Liver (tissue), 9 donors: ENCODE measurements around the gene HMX2. TPM values are rescaled to one million over a fixed set of nuclear protein-coding genes. Genes with fewer than 3 reads are reported as not detected.

Source experiments
- DNase-seq: peaks from one replicate; pipeline ENCODE4 v3.0.0-alpha.2; 2017; ENCODE audit warnings: low spot score
- H3K27ac ChIP-seq, 2 donors: one replicate each; pipeline ENCODE4 v1.7.0; 2013; ENCODE audit warnings: inconsistent platforms in 2 of 2, low read length in 2 of 2, control low read depth in 1 of 2, low read depth in 1 of 2, mild to moderate bottlenecking in 1 of 2
- H3K27me3 ChIP-seq, 4 donors: one replicate each; pipeline versions ENCODE4 v1.6.1 to v1.7.0; 2013; ENCODE audit warnings: low read length in 3 of 4, inconsistent platforms in 1 of 4, mild to moderate bottlenecking in 1 of 4, moderate library complexity in 1 of 4; ENCODE audit not compliant: control insufficient read depth in 4 of 4, insufficient read depth in 4 of 4
- H3K36me3 ChIP-seq, 4 donors: one replicate each; pipeline versions ENCODE4 v1.6.1 to v1.7.0; 2013; ENCODE audit warnings: low read length in 3 of 4, mild to moderate bottlenecking in 3 of 4, low read depth in 1 of 4, moderate library complexity in 1 of 4; ENCODE audit not compliant: control insufficient read depth in 4 of 4, insufficient read depth in 3 of 4
- H3K4me1 ChIP-seq, 4 donors: one replicate each; pipeline versions ENCODE4 v1.6.1 to v1.7.0; 2013; ENCODE audit warnings: low read length in 3 of 4, mild to moderate bottlenecking in 3 of 4, moderate library complexity in 1 of 4; ENCODE audit not compliant: control insufficient read depth in 4 of 4, insufficient read depth in 4 of 4
- H3K4me3 ChIP-seq, 3 donors: one replicate each; pipeline versions ENCODE4 v1.6.1 to v1.7.0; 2013; ENCODE audit warnings: low read length in 3 of 3, control low read depth in 1 of 3, low read depth in 1 of 3, mild to moderate bottlenecking in 1 of 3
- H3K9ac ChIP-seq, 2 donors: one replicate each; pipeline ENCODE4 v1.7.0; 2013; ENCODE audit warnings: low read length in 2 of 2, mild to moderate bottlenecking in 2 of 2, moderate library complexity in 2 of 2, control low read depth in 1 of 2, low read depth in 1 of 2
- H3K9me3 ChIP-seq, 4 donors: one replicate each; pipeline versions ENCODE4 v1.6.1 to v1.7.0; 2013; ENCODE audit warnings: low read length in 3 of 4; ENCODE audit not compliant: control insufficient read depth in 4 of 4
- GABPA ChIP-seq, 2 donors: IDR thresholded peaks in 1 of 2; conservative IDR thresholded peaks in 1 of 2; 2 replicates each; pipeline ENCODE4 v1.6.1; 2016; ENCODE audit warnings: antibody characterized with exemption in 2 of 2, mild to moderate bottlenecking in 1 of 2, moderate library complexity in 1 of 2
- HNF4G ChIP-seq: IDR thresholded peaks from 2 replicates; pipeline ENCODE4 v1.6.1; 2016; ENCODE audit warnings: antibody characterized with exemption
- MAX ChIP-seq: IDR thresholded peaks from 2 replicates; pipeline ENCODE4 v1.6.1; 2016; ENCODE audit warnings: antibody characterized with exemption
- NR2F2 ChIP-seq: IDR thresholded peaks from 2 replicates; pipeline ENCODE4 v1.6.1; 2016; ENCODE audit warnings: antibody characterized with exemption
- REST ChIP-seq: IDR thresholded peaks from 2 replicates; pipeline ENCODE4 v1.6.1; 2016; ENCODE audit warnings: antibody characterized with exemption, mild to moderate bottlenecking
- YY1 ChIP-seq: IDR thresholded peaks from 2 replicates; pipeline ENCODE4 v1.6.1; 2016; ENCODE audit warnings: antibody characterized with exemption, mild to moderate bottlenecking
- WGBS: extraction: QIAGEN DNeasy Blood & Tissue Kit; methylation state at CpG from one replicate; pipeline ENCODE4 v1.1.7; 2013; 5-methylcytosine and 5-hydroxymethylcytosine counted together
- polyA plus RNA-seq, 2 donors: library from polyadenylated mRNA; stranded (reverse) in 1 of 2; unstranded in 1 of 2; fragments of 200-250 nt in 1 of 2; fragments of >200 nt in 1 of 2; fragmentation: Nextera tagmentation in 1 of 2; extraction: Ambion mirVana in 1 of 2; gene quantifications; one replicate each; pipeline versions ENCODE4 v1.2.1 to v1.2.3, GENCODE V29; 2013 to 2015
- total RNA-seq, 2 donors: library from RNA; depleted of rRNA; stranded (reverse); fragments of >200 nt; gene quantifications; one replicate each; pipeline ENCODE4 v1.2.3, GENCODE V29; 2014
- donor health status: healthy.
- donor health status: healthy.
- donor health status: healthy.
- donor health status: healthy.
- donor health status: healthy.

Gene HMX2
- total and polyA plus RNA-seq, 4 donors: not detected

DNA sequence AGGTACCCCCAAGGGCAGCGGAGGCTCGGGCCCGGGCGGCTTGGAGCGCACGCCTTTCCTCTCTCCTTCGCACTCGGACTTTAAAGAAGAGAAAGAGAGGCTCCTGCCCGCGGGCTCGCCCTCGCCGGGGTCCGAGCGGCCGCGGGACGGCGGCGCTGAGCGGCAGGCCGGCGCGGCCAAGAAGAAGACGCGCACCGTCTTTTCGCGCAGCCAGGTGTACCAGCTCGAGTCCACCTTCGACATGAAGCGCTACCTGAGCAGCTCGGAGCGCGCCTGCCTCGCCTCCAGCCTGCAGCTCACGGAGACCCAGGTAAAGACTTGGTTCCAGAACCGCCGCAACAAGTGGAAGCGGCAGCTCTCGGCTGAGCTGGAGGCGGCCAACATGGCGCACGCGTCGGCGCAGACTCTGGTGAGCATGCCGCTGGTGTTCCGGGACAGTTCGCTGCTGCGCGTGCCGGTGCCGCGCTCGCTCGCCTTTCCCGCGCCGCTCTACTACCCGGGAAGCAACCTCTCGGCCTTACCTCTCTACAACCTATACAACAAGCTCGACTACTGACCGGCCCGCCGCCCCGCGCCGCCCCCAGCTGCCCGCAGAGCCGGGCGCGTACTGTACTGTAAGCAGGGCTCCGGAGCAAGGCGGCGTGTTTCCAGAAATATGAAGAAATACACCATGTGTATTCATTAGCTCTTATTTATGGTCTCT is 1.8 kb downstream of the HMX2 start:
- Histone ChIP-seq H3K36me3 (no peaks in the 10 kb centered on the region), H3K4me1 (peaks cover 10 to 39% (median 21%) of the 10 kb centered on the region in 4 donors), H3K9ac (no peak overlapping the region), H3K4me3 (peak overlapping the region in 2 of 3 donors; percentile 26 to 37), H3K9me3 (no peaks in the 10 kb centered on the region), H3K27ac (no peak overlapping the region), H3K27me3 (peaks cover 12 to 41% (median 26%) of the 10 kb centered on the region in 4 donors)
- WGBS: 3% methylated on average over 76 of the region's 76 CpGs
- peak; percentile 9 for TF ChIP-seq YY1
- no peak for TF ChIP-seq MAX
- DNase-seq: no peak

DNA sequence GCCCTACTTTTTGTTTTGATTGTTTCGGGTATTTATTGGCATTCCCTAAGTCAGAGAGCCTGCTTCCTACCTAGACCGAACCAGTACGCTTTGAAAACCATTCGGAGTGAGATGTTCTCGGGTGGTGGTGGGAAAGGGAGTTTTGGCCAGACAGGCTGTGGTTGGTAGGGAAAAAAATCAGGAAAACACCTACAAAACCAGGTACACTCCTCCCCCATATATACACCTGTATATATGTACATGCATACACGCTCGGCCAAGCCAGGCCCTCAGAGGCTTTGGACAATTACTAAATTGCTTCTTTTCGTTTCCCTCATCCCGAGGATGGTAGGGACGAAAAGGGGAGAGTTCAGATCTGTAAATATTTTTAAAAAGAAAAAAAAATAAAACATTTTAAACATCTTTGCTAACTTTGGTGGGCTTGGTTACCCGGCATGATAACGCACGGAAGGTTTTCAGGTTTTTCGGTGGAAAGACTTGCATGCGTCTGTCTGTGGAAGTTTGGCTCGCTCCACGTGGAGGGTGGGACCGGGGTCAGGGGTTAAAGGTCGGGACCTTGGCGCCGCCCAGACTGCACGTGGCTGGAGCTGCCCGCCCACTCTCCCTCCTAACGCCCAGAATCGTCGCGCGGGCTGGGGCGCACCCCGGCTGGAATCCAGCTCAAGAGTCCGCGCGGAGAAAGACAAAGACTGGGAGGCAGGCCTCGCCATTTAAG is 2.5 kb downstream of the HMX2 start:
- peak; percentile 38 for DNase-seq
- Histone ChIP-seq H3K27ac (no peak overlapping the region), H3K9ac (no peak overlapping the region), H3K4me1 (peaks cover 10 to 46% (median 27%) of the 10 kb centered on the region in 4 donors), H3K9me3 (no peaks in the 10 kb centered on the region), H3K36me3 (no peaks in the 10 kb centered on the region), H3K4me3 (peak overlapping the region in 2 of 3 donors; percentile 15 to 26), H3K27me3 (peaks cover 12 to 41% (median 24%) of the 10 kb centered on the region in 4 donors)
- peak; percentile 27 for TF ChIP-seq NR2F2
- no peak for TF ChIP-seq REST
- 9% methylated on average over 34 of the region's 34 CpGs for WGBS

- Histone ChIP-seq H3K4me3 (peak overlapping the region in 2 of 3 donors; percentile 15 to 26), H3K9ac (no peak overlapping the region), H3K27ac (no peak overlapping the region), H3K9me3 (no peaks in the 10 kb centered on the region), H3K36me3 (peaks cover 0 to 2% (median 0%) of the 10 kb centered on the region in 4 donors), H3K27me3 (peaks cover 12 to 36% (median 21%) of the 10 kb centered on the region in 4 donors), H3K4me1 (peaks cover 10 to 43% (median 31%) of the 10 kb centered on the region in 4 donors)
- TF ChIP-seq GABPA (IDR thresholded peaks at IDR 0.05 in 1 of 2, conservative IDR thresholded peaks at IDR 0.05 in 1 of 2) (no peak), REST (no peak), HNF4G (no peak), NR2F2 (no peak)
- DNase-seq: no peak
- WGBS: 4% methylated on average over 56 of the region's 56 CpGs
Measured at GRCh38 chr10:123150986-123151736, 3.2 kb downstream of the HMX2 start.
